Measurements from ENCODE around the gene ALDH4A1. TPM values are rescaled to one million over a fixed set of nuclear protein-coding genes. Genes with fewer than 3 reads are reported as not detected.
A peak's percentile ranks its signal among the peaks of the same experiment; 100 is the strongest.

ALDH4A1 gene
- total and polyA plus RNA-seq, 4 experiments from 2014 or later = 1.1 to 1.6 (median 1.5) TPM

DNA sequence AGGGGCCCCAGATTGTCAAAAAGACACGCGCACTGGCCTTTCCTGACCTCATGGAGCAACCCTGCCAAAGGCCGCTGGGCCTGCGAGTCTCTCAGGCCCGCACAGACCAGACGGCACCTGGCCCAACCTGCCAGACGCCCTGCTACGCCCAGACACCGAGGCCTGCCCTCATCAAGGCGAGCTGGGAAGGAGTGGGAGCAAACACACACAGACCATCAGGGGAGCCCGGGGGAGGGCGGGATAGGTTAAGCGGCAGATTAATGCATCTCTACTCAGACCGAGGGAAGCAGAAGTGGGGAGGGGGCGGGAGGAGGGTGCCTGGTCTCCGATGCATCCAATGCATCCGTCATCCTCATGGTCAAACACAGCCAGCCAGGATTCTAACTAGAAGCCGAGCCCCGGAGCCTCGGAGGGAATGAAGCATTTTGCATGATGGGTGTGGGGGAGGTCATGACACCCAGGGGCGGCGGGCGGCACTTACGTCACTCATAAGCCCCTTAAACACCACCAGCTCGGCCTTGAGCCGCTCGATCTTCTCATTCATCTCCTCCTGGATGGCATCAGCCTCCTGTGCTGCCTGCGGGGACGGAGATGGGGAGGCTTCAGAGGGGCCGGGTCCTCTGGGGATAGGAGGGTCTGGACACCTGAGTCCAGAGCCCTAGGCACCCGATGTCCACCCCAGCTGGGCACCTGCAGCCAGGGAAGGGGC, 17.0 kb upstream of the ALDH4A1 start:
- Histone ChIP-seq H3K27ac (ENCODE audit: low read depth, low read length) (no peak overlapping the region), H3K36me3 (ENCODE audit: insufficient read depth, low read length) (peaks cover 34% of the 10 kb centered on the region), H3K4me1 (ENCODE audit: insufficient read depth, low read length) (peaks cover 28% of the 10 kb centered on the region), H3K9me3 (ENCODE audit: control insufficient read depth in 1 of 2, low read length in 2 of 2) (no peaks in the 10 kb centered on the region), H3K4me3 (ENCODE audit: low read length in 2 of 2) (no peak overlapping the region), H3K27me3 (ENCODE audit: insufficient read depth, low read length) (no peaks in the 10 kb centered on the region)
- no peak overlapping the region for H3K4me3 Mint-ChIP-seq
- CTCF ChIA-PET (ENCODE audit: partially characterized antibody) = interaction anchor here (17.3 kb wide), 1 partner anchor 49 kb away, joined by 443 read pairs; no protein-coding TSS in a partner anchor
- no peaks in the 10 kb centered on the region for H3K9me3 Mint-ChIP-seq
- peak overlapping the region in 3 of 7 donors; percentile 17 to 60 (median 57) for H3K27ac Mint-ChIP-seq
- POLR2A ChIA-PET (ENCODE audit: partially characterized antibody) = no interaction called here
- DNase-seq = peak in 1 of 5 donors; percentile 35
- intact Hi-C loops (cut with micrococcal nuclease) = no loop called here
- H3K4me1 Mint-ChIP-seq = peaks cover 16 to 37% (median 29%) of the 10 kb centered on the region in 4 donors
- H3K27me3 Mint-ChIP-seq = no peaks in the 10 kb centered on the region
- H3K36me3 Mint-ChIP-seq = peaks cover 8 to 39% of the 10 kb centered on the region in 2 donors

DNA sequence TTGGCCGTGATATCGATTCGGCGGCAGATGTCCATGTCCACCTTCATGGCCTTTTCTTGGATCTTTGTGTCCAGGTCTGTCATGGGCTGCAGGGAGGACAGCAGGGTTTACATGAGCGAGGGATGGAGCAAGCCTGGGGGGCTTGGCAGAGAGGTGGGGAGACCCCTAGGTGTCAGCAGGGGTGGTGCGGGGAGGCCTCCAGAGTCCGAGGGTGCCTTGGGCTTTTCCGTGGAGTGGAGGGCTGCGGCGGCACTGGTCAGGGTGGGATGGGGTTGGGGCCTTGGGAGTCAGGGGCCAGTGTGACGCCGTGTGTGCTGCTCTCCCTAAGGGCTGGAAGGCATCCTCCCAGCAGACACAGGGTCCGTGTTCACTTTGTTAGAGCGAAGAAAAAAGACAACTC, 16.1 kb upstream of the ALDH4A1 start:
- H3K27ac Mint-ChIP-seq = peak overlapping the region in 4 of 7 donors; percentile 48 to 74 (median 66)
- DNase-seq = peak in 1 of 5 donors; percentile 19
- peaks cover 12 to 36% (median 23%) of the 10 kb centered on the region in 4 donors for H3K4me1 Mint-ChIP-seq

DNA sequence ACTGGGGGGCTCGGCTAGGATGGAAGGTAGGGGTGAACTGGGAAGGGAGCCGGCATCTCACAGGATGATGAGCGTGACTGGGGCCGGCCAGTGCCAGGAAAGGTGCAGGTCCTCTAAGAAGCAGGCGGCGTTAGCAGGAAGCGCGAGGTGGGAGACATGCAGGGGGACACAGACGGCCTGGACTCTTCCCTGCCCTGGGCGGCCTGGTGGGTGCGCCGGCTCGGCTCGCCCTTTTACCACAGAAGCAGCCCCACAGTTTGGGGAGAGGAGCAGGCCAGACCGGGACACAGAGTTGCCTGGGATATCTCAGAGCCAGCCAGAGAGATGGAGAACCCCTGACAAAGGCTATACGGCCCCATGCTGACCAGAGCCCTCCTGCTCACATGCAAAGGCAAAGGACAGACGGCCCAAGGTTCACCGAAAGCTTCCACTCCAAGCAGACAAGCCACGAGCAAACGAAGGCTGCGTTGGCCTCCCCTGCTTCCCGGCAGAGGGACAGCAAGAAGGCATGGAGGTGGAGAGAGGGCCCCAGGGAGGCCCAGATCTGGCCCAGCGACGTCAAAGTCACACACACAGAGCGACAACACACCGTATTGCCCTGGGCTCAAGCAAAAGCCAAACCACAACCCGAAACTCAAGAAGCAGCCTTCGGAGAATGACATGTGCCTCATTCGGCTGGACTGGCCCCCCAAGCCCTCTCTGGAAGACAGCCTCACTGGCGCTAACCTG, 14.9 kb upstream of the ALDH4A1 start:
- Histone ChIP-seq H3K9me3 (ENCODE audit: control insufficient read depth in 1 of 2, low read length in 2 of 2) (no peaks in the 10 kb centered on the region), H3K27ac (ENCODE audit: low read depth, low read length) (no peak overlapping the region), H3K4me3 (ENCODE audit: low read length in 2 of 2) (no peak overlapping the region), H3K4me1 (ENCODE audit: insufficient read depth, low read length) (peaks cover 7% of the 10 kb centered on the region), H3K27me3 (ENCODE audit: insufficient read depth, low read length) (no peaks in the 10 kb centered on the region), H3K36me3 (ENCODE audit: insufficient read depth, low read length) (peaks cover 41% of the 10 kb centered on the region)
- Mint-ChIP-seq H3K4me1 (peaks cover 12 to 30% (median 17%) of the 10 kb centered on the region in 4 donors), H3K27ac (peak overlapping the region in 3 of 7 donors; percentile 70 to 79 (median 74)), H3K9me3 (no peaks in the 10 kb centered on the region), H3K36me3 (peaks cover 8 to 54% of the 10 kb centered on the region in 2 donors), H3K4me3 (no peak overlapping the region), H3K27me3 (no peaks in the 10 kb centered on the region)
- peak in 1 of 5 donors; percentile 11 for DNase-seq
- intact Hi-C loops (cut with micrococcal nuclease) = no loop called here
- ChIA-PET POLR2A (ENCODE audit: partially characterized antibody) (interaction anchor here (1.8 kb wide), 1 partner anchor 9 kb away, joined by 5 read pairs; no protein-coding TSS in a partner anchor), CTCF (ENCODE audit: partially characterized antibody) (interaction anchor here (0.8 to 17.3 kb wide), 4 partner anchors 10 to 51 kb away, joined by 3 to 443 read pairs (median 105); partner anchors contain the start of gene IFFO2)

More for the DNA sequence above, 16.1 kb upstream of the ALDH4A1 start:
- intact Hi-C loops (cut with micrococcal nuclease) = no loop called here
- Histone ChIP-seq H3K4me3 (ENCODE audit: low read length in 2 of 2) (no peak overlapping the region), H3K4me1 (ENCODE audit: insufficient read depth, low read length) (peaks cover 19% of the 10 kb centered on the region), H3K9me3 (ENCODE audit: control insufficient read depth in 1 of 2, low read length in 2 of 2) (no peaks in the 10 kb centered on the region), H3K27ac (ENCODE audit: low read depth, low read length) (no peak overlapping the region), H3K36me3 (ENCODE audit: insufficient read depth, low read length) (peaks cover 34% of the 10 kb centered on the region), H3K27me3 (ENCODE audit: insufficient read depth, low read length) (no peaks in the 10 kb centered on the region)
- H3K27me3 Mint-ChIP-seq = no peaks in the 10 kb centered on the region
- ChIA-PET CTCF (ENCODE audit: partially characterized antibody) (interaction anchor here (17.3 kb wide), 1 partner anchor 50 kb away, joined by 443 read pairs; no protein-coding TSS in a partner anchor), POLR2A (ENCODE audit: partially characterized antibody) (no interaction called here)
- peaks cover 8 to 43% of the 10 kb centered on the region in 2 donors for H3K36me3 Mint-ChIP-seq
- H3K9me3 Mint-ChIP-seq = no peaks in the 10 kb centered on the region
- H3K4me3 Mint-ChIP-seq = no peak overlapping the region

DNA sequence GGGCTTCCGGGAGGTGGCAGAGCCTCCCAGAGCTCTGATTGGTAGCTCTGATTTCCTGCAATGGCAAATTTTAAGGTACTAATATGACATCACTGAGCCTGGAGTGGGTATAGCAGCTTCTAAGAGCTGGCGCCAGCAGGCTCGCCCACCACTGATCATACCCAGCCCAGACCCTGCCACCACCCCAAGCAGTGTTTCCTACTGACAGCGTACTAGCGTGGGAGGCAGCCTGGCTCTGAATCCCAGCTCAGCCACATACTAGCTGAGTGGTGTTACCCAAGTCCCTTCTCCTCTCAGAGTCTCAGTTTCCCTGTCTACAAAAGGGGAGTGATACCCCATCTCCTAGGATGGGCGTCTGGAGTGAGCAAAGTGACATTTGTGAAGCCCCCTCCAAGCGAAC, 13.0 kb upstream of the ALDH4A1 start:
- peak in 1 of 5 donors; percentile 24 for DNase-seq
- H3K27ac ChIP-seq (ENCODE audit: low read depth, low read length) = no peak overlapping the region
- POLR2A ChIA-PET (ENCODE audit: partially characterized antibody) = interaction anchor here (0.6 to 1.8 kb wide), 5 partner anchors 11 to 159 kb away, joined by 3 to 5 read pairs (median 4); partner anchors contain the start of gene ALDH4A1
- intact Hi-C loops (cut with micrococcal nuclease) = no loop called here
- peaks cover 47% of the 10 kb centered on the region for H3K36me3 ChIP-seq (ENCODE audit: insufficient read depth, low read length)
- Mint-ChIP-seq H3K4me3 (no peak overlapping the region), H3K4me1 (peaks cover 5 to 21% (median 10%) of the 10 kb centered on the region in 4 donors), H3K36me3 (peaks cover 20 to 68% of the 10 kb centered on the region in 2 donors), H3K27ac (peak overlapping the region in 3 of 7 donors; percentile 30 to 65 (median 30)), H3K27me3 (no peaks in the 10 kb centered on the region), H3K9me3 (no peaks in the 10 kb centered on the region)
- CTCF ChIA-PET (ENCODE audit: partially characterized antibody) = interaction anchor here (3.6 to 17.3 kb wide), 6 partner anchors 10 to 53 kb away, joined by 20 to 443 read pairs (median 114); partner anchors contain the start of genes ALDH4A1 and IFFO2
- H3K4me3 ChIP-seq (ENCODE audit: low read length in 2 of 2) = no peak overlapping the region
- H3K4me1 ChIP-seq (ENCODE audit: insufficient read depth, low read length) = no peaks in the 10 kb centered on the region
- no peaks in the 10 kb centered on the region for H3K9me3 ChIP-seq (ENCODE audit: control insufficient read depth in 1 of 2, low read length in 2 of 2)
- no peaks in the 10 kb centered on the region for H3K27me3 ChIP-seq (ENCODE audit: insufficient read depth, low read length)

DNA sequence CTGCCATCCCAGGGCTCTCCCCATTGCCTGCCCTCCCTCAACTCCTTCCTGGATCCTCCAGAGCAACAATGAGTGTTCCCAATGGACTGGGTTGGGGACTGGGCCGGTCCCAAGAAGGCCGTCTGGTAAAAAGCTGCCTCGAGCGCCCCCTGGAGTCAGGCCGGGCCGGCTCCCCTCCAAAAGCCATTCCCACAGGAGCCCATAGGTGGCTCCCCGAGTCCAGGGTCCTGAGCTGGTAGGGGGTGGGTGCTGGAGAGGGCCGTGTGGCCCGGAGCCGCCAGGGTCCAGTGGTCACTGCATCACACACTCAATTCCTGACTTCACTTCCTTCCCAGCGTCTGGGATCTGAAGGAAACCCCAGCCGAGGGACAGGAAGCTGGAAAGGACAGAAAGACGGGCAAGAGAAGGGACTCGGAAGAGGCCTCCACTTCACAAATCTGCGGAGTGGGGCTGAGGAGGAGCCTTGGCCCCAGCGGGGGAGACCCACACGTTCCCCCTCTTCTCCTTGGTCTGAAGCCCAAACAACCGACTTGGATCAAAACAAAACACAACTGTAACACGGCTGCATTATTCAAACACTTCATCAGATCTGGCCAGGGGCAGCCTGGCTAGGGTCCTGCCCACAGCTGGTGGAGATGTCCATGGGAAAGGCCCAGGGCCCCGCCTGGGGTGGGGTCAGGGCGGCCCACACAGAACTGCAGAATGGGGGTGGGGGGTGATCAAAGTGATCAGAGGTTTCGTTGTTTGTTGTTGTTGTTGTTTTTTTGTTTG, 10.9 kb upstream of the ALDH4A1 start:
- Histone ChIP-seq H3K36me3 (ENCODE audit: insufficient read depth, low read length) (peaks cover 52% of the 10 kb centered on the region), H3K4me3 (ENCODE audit: low read length in 2 of 2) (no peak overlapping the region), H3K4me1 (ENCODE audit: insufficient read depth, low read length) (no peaks in the 10 kb centered on the region), H3K27ac (ENCODE audit: low read depth, low read length) (peak overlapping the region; percentile 5), H3K9me3 (ENCODE audit: control insufficient read depth in 1 of 2, low read length in 2 of 2) (no peaks in the 10 kb centered on the region), H3K27me3 (ENCODE audit: insufficient read depth, low read length) (no peaks in the 10 kb centered on the region)
- CTCF ChIA-PET (ENCODE audit: partially characterized antibody) = interaction anchor here (0.8 to 17.3 kb wide), 19 partner anchors 10 to 1299 kb away, joined by 3 to 443 read pairs (median 7); partner anchors contain the start of genes ALDH4A1 and IFFO2
- peak overlapping the region in 1 of 8 donors; percentile 41 for H3K4me3 Mint-ChIP-seq
- no peaks in the 10 kb centered on the region for H3K27me3 Mint-ChIP-seq
- peaks cover 36 to 81% of the 10 kb centered on the region in 2 donors for H3K36me3 Mint-ChIP-seq
- peak; percentile 64 to 71 (median 66) for DNase-seq
- H3K4me1 Mint-ChIP-seq = peaks cover 5 to 21% (median 8%) of the 10 kb centered on the region in 4 donors
- peak overlapping the region; percentile 62 to 90 (median 82) for H3K27ac Mint-ChIP-seq
- POLR2A ChIA-PET (ENCODE audit: partially characterized antibody) = interaction anchor here (0.7 to 3.1 kb wide), 12 partner anchors 10 to 161 kb away, joined by 3 to 24 read pairs (median 6); partner anchors contain the start of genes ALDH4A1 and IFFO2
- H3K9me3 Mint-ChIP-seq = no peaks in the 10 kb centered on the region
- intact Hi-C loops (cut with micrococcal nuclease) = loop anchor here (1.0 kb wide), 2 partner anchors 13 to 59 kb away; no protein-coding TSS in a partner anchor

DNA sequence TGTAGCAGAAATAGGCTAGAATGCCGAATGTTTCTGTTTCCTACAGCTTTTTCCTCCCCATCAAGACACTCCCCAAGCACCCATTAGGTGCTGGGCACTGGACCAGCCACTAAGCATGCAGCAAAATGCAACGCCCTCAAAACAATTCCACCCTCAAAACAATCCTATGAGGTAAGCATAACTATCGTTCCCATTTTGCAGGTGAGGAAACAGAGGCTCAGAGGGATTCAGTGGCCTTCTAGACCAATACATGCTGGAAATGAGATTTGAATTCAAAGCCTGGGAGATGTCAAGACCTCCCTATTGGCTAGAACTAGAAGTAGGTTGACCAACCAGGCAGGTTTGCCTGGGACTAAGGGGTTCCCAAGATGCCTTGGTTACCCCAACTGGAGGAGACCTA, 10.2 kb upstream of the ALDH4A1 start:
- Mint-ChIP-seq H3K27ac (peak overlapping the region in 5 of 7 donors; percentile 12 to 90 (median 69)), H3K27me3 (no peaks in the 10 kb centered on the region), H3K36me3 (peaks cover 35 to 85% of the 10 kb centered on the region in 2 donors), H3K4me3 (no peak overlapping the region), H3K9me3 (no peaks in the 10 kb centered on the region), H3K4me1 (peaks cover 6 to 21% (median 7%) of the 10 kb centered on the region in 4 donors)
- no peaks in the 10 kb centered on the region for H3K4me1 ChIP-seq (ENCODE audit: insufficient read depth, low read length)
- peaks cover 54% of the 10 kb centered on the region for H3K36me3 ChIP-seq (ENCODE audit: insufficient read depth, low read length)
- H3K4me3 ChIP-seq (ENCODE audit: low read length in 2 of 2) = no peak overlapping the region
- H3K27me3 ChIP-seq (ENCODE audit: insufficient read depth, low read length) = no peaks in the 10 kb centered on the region
- ChIA-PET POLR2A (ENCODE audit: partially characterized antibody) (interaction anchor here (0.7 to 3.1 kb wide), 10 partner anchors 10 to 162 kb away, joined by 3 to 24 read pairs (median 8); partner anchors contain the start of genes ALDH4A1 and IFFO2), CTCF (ENCODE audit: partially characterized antibody) (interaction anchor here (0.8 to 17.3 kb wide), 14 partner anchors 9 to 1300 kb away, joined by 3 to 443 read pairs (median 16); partner anchors contain the start of genes ALDH4A1 and IFFO2)
- DNase-seq = peak in 1 of 5 donors; percentile 13
- no peak overlapping the region for H3K27ac ChIP-seq (ENCODE audit: low read depth, low read length)
- intact Hi-C loops (cut with micrococcal nuclease) = no loop called here
- H3K9me3 ChIP-seq (ENCODE audit: control insufficient read depth in 1 of 2, low read length in 2 of 2) = no peaks in the 10 kb centered on the region

Measured in CD4-positive, alpha-beta memory T cell (primary cell).